ENCODE results near the gene AAGAB. TPM values are rescaled to one million over a fixed set of nuclear protein-coding genes. Genes with fewer than 3 reads are reported as not detected.
A peak's percentile ranks its signal among the peaks of the same experiment; 100 is the strongest.

Gene AAGAB
- total RNA-seq, 1 experiment from 2014 or later, result 40.1 TPM

DNA sequence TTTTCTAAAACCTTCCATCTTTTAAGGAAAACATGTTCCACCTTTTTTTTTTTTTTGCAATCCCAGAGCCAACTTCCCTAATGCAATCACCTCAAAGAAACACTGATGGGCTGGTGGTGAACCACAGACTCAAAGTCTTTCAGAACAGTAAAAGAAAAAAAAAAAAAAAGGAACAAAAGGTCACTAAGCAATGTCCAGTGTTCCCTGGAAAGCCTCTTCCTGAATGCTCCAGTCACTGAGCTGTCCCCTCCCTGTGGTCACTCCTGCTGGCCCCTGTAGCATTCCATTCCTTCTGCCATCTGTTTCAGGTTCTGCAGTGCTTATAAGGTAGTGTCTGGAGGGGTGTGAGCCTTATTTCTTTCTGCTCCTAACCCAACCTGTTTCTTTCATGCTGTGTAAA is 53.3 kb downstream of the AAGAB start:
- no peak overlapping the region for H3K9ac ChIP-seq (ENCODE audit: extremely low read depth, insufficient read length, low read length)
- no peak overlapping the region for H3K27ac ChIP-seq (ENCODE audit: insufficient read length, low read depth, low read length)
- H2BK20ac ChIP-seq (ENCODE audit: low read depth, low read length, poor library complexity, severe bottlenecking), result no peak overlapping the region
- no peak overlapping the region for H3K14ac ChIP-seq (ENCODE audit: insufficient read depth, low read length)
- no peaks in the 10 kb centered on the region for H3K27me3 ChIP-seq (ENCODE audit: insufficient read depth, low read length)
- no peaks in the 10 kb centered on the region for H3K9me3 ChIP-seq (ENCODE audit: control insufficient read depth, low read depth, low read length)
- no peak overlapping the region for H3K23ac ChIP-seq (ENCODE audit: insufficient read length, low read depth, low read length)
- H4K20me1 ChIP-seq (ENCODE audit: control insufficient read depth, insufficient read depth, insufficient read length), result no peaks in the 10 kb centered on the region
- no peak for DNase-seq
- Mint-ChIP-seq H3K27ac (peak overlapping the region in 1 of 3 experiments; percentile 24; a peak in 1 of 7 replicates), H3K36me3 (ENCODE audit: insufficient read depth in 1 of 3, low read depth in 3 of 3) (peaks cover 0 to 38% (median 0%) of the 10 kb centered on the region in 3 experiments; a peak in 4 of 7 replicates), H3K4me3 (no peak overlapping the region), H3K9me3 (no peaks in the 10 kb centered on the region), H3K4me1 (peaks cover 9 to 18% of the 10 kb centered on the region in 2 experiments), H3K27me3 (ENCODE audit: low read depth) (no peaks in the 10 kb centered on the region)
- no peak overlapping the region for H2AK5ac ChIP-seq (ENCODE audit: insufficient read length, low read length)
- H3K4me2 ChIP-seq (ENCODE audit: insufficient read depth, insufficient read length, low read length), result no peak overlapping the region
- no peak overlapping the region for H2BK15ac ChIP-seq (ENCODE audit: low read depth, low read length)
- no peak overlapping the region for H4K91ac ChIP-seq (ENCODE audit: insufficient read length, low read depth, low read length)
- H3K79me1 ChIP-seq (ENCODE audit: insufficient read depth, low read depth, low read length, poor library complexity, severe bottlenecking), result no peaks in the 10 kb centered on the region
- H3K56ac ChIP-seq (ENCODE audit: insufficient read length, low read depth, low read length), result no peak overlapping the region
- no peak overlapping the region for H3K18ac ChIP-seq (ENCODE audit: insufficient read length, low read depth, low read length)
- H2BK120ac ChIP-seq (ENCODE audit: low read depth, low read length, poor library complexity, severe bottlenecking), result no peak overlapping the region
- no peak overlapping the region for H4K8ac ChIP-seq (replicated peaks; ENCODE audit: insufficient read length, low read depth, low read length)
- no peaks in the 10 kb centered on the region for H3K23me2 ChIP-seq (ENCODE audit: insufficient read length, low read depth, low read length, poor library complexity, severe bottlenecking)
- no peak overlapping the region for H3T11ph ChIP-seq (ENCODE audit: low read length)
- H3K79me2 ChIP-seq (ENCODE audit: insufficient read depth, low read length), result no peaks in the 10 kb centered on the region
- no peak overlapping the region for H2AFZ ChIP-seq (ENCODE audit: low read length)
- H2BK12ac ChIP-seq (ENCODE audit: insufficient read length, low read depth, low read length), result no peak overlapping the region
- TF ChIP-seq, protein P1, sequence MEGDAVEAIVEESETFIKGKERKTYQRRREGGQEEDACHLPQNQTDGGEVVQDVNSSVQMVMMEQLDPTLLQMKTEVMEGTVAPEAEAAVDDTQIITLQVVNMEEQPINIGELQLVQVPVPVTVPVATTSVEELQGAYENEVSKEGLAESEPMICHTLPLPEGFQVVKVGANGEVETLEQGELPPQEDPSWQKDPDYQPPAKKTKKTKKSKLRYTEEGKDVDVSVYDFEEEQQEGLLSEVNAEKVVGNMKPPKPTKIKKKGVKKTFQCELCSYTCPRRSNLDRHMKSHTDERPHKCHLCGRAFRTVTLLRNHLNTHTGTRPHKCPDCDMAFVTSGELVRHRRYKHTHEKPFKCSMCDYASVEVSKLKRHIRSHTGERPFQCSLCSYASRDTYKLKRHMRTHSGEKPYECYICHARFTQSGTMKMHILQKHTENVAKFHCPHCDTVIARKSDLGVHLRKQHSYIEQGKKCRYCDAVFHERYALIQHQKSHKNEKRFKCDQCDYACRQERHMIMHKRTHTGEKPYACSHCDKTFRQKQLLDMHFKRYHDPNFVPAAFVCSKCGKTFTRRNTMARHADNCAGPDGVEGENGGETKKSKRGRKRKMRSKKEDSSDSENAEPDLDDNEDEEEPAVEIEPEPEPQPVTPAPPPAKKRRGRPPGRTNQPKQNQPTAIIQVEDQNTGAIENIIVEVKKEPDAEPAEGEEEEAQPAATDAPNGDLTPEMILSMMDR (conservative IDR thresholded peaks at IDR 0.05), result no peak
- peaks cover 8% of the 10 kb centered on the region; the same call in 1 of the 2 replicates for H3K4me1 ChIP-seq (ENCODE audit: insufficient read depth, low read length)
- H2BK5ac ChIP-seq (ENCODE audit: insufficient read length, low read length), result no peak overlapping the region
- no peak overlapping the region for H3K4ac ChIP-seq (ENCODE audit: low read depth, low read length)
- H4K5ac ChIP-seq (ENCODE audit: insufficient read length, low read depth, low read length), result no peak overlapping the region
